K562 (cell line): ENCODE data around the gene WFDC9. TPM values are rescaled to one million over a fixed set of nuclear protein-coding genes. Genes with fewer than 3 reads are reported as not detected.
A peak's percentile ranks its signal among the peaks of the same experiment; 100 is the strongest.

ENCODE experiments used
- ATAC-seq: fragments of 200-7000 bp; cut with Tn5 transposase; 3 replicates; pipeline ENCODE4 v1.9.1; 2020; ENCODE audit warnings: moderate library complexity
- BruUV-seq: library from RNA; stranded (reverse); fragments of 400-500 nt; replicated peaks from 2 replicates; lab custom pipeline; 2021; lab: Mats Ljungman, UMichigan
- CTCF ChIA-PET: fragments of 300-600 bp; formaldehyde crosslinking; extraction: SDS; loops from one replicate; lab custom pipeline; 2021; ENCODE audit warnings: low intra/inter-chr PET ratio; lab: Yijun Ruan, JAX
- POLR2A ChIA-PET: fragments of 300-600, 350-650 bp; sonication (Branson Sonifier 250); formaldehyde crosslinking; extraction: SDS; loops from one replicate; lab custom pipeline; 2021; ENCODE audit warnings: antibody characterized with exemption, inconsistent platforms; lab: Yijun Ruan, JAX
- DNase-seq, 4 experiments: peaks; one replicate each; pipeline versions ENCODE4 v3.0.0 to v3.0.0-alpha.2; 2011 to 2018; ENCODE audit warnings: low spot score in 3 of 4, mixed read lengths in 3 of 4; ENCODE audit errors: extremely low read depth in 1 of 4
- FAIRE-seq: peaks from 2 replicates; lab custom pipeline; 2011; peaks lifted over from hg19 to GRCh38; lab: Jason Lieb, UNC
- H2AFZ ChIP-seq: 2 replicates; pipeline ENCODE4 v1.6.0; 2011; ENCODE audit warnings: low read depth, low read length, control low read depth, inconsistent platforms
- H3K27ac ChIP-seq: fragments of 200-600 bp; 3 replicates; pipeline ENCODE4 v1.8.0; 2011; ENCODE audit warnings: low read depth, mild to moderate bottlenecking, control low read depth, inconsistent platforms, low read length, moderate library complexity, mixed read lengths; ENCODE audit errors: extremely low read depth
- H3K27me3 ChIP-seq, 2 experiments: fragments of 300-600 bp in 1 of 2; 2 replicates in 1 of 2; 3 replicates in 1 of 2; pipeline versions ENCODE4 v1.6.0 to v1.8.0; 2011; ENCODE audit warnings: inconsistent platforms in 2 of 2, low read length in 2 of 2, mild to moderate bottlenecking in 1 of 2, mixed read lengths in 1 of 2, moderate library complexity in 1 of 2; ENCODE audit not compliant: control insufficient read depth in 2 of 2, insufficient read depth in 2 of 2
- H3K36me3 ChIP-seq: fragments of 300-600 bp; 3 replicates; pipeline ENCODE4 v1.8.0; 2011; ENCODE audit warnings: mild to moderate bottlenecking, low read length, inconsistent platforms; ENCODE audit not compliant: control insufficient read depth, insufficient read depth
- H3K4me1 ChIP-seq, 2 experiments: fragments of 200-600 bp in 1 of 2; replicated peaks in 1 of 2; 2 replicates in 1 of 2; 3 replicates in 1 of 2; pipeline versions ENCODE4 v1.5.1 to v1.8.0; 2011; ENCODE audit warnings: inconsistent platforms in 2 of 2, low read length in 2 of 2, mild to moderate bottlenecking in 1 of 2, mixed read lengths in 1 of 2, moderate library complexity in 1 of 2; ENCODE audit not compliant: control insufficient read depth in 2 of 2, insufficient read depth in 2 of 2
- H3K4me2 ChIP-seq: 2 replicates; pipeline ENCODE4 v1.6.1; 2011; ENCODE audit warnings: low read length, control low read depth, inconsistent platforms, mixed read lengths; ENCODE audit not compliant: insufficient read depth
- H3K4me3 ChIP-seq: fragments of 200-600 bp; sonication (generic), shearing (Covaris generic); 2 replicates; pipeline ENCODE4 v1.5.1; 2016; ENCODE audit warnings: control low read depth, inconsistent platforms
- H3K79me2 ChIP-seq: fragments of 200-600 bp; 3 replicates; pipeline ENCODE4 v1.8.0; 2011; ENCODE audit warnings: low read length, inconsistent platforms; ENCODE audit not compliant: control insufficient read depth, insufficient read depth
- H3K9ac ChIP-seq, 2 experiments: 2 replicates each; pipeline versions ENCODE4 v1.6.0 to v1.6.1; 2011; ENCODE audit warnings: low read depth in 2 of 2, low read length in 2 of 2, control low read depth in 1 of 2, inconsistent platforms in 1 of 2, mild to moderate bottlenecking in 1 of 2, mixed read lengths in 1 of 2; ENCODE audit not compliant: insufficient read depth in 1 of 2
- H3K9me1 ChIP-seq: one replicate; pipeline ENCODE4 v1.6.0; 2011; ENCODE audit warnings: inconsistent platforms, mild to moderate bottlenecking, low read length, moderate library complexity; ENCODE audit not compliant: control insufficient read depth, insufficient read depth
- H3K9me3 ChIP-seq: replicated peaks from 2 replicates; pipeline ENCODE4 v1.5.1; 2011; ENCODE audit warnings: low read depth, low read length, inconsistent platforms; ENCODE audit not compliant: control insufficient read depth, insufficient read depth
- H4K20me1 ChIP-seq: replicated peaks from 2 replicates; pipeline ENCODE4 v1.6.1; 2011; ENCODE audit warnings: low read length, inconsistent platforms, mixed read lengths; ENCODE audit not compliant: control insufficient read depth, insufficient read depth
- BDP1 ChIP-seq: IDR thresholded peaks from 3 replicates; pipeline ENCODE4 v1.6.1; 2011; ENCODE audit not compliant: insufficient read length, insufficient read depth
- HOMEZ ChIP-seq: fragments of 250-450 bp; sonication (Bioruptor Pico); IDR thresholded peaks from 2 replicates; pipeline ENCODE4 v1.4.0; 2020; ENCODE audit warnings: mild to moderate bottlenecking, moderate library complexity
- JUND ChIP-seq, 2 experiments: IDR thresholded peaks; 2 replicates in 1 of 2; 3 replicates in 1 of 2; pipeline ENCODE4 v1.6.1; 2011; ENCODE audit warnings: borderline replicate concordance in 2 of 2, low read depth in 2 of 2, low read length in 2 of 2, improper control_type of control experiment in 1 of 2, missing biosample characterization in 1 of 2, missing genetic modification characterization in 1 of 2, missing genetic modification reagents in 1 of 2
- KDM4B ChIP-seq, 2 experiments: fragments of 450-650 bp in 1 of 2; sonication (generic) in 1 of 2; IDR thresholded peaks; 2 replicates each; pipeline ENCODE4 v1.6.1; 2016 to 2017; ENCODE audit warnings: borderline replicate concordance in 2 of 2, antibody characterized with exemption in 1 of 2, low read depth in 1 of 2, mild to moderate bottlenecking in 1 of 2
- MIER1 ChIP-seq: fragments of 450-650 bp; IDR thresholded peaks from 2 replicates; pipeline ENCODE4 v1.6.1; 2016; ENCODE audit warnings: antibody characterized with exemption, mild to moderate bottlenecking, low read depth
- MTF1 ChIP-seq: fragments of 250-450 bp; sonication (Bioruptor Pico); IDR thresholded peaks from 2 replicates; pipeline ENCODE4 v1.9.0; 2021; ENCODE audit warnings: moderate library complexity, mild to moderate bottlenecking, inconsistent platforms, borderline replicate concordance
- NFXL1 ChIP-seq: fragments of 450-650 bp; formaldehyde crosslinking; IDR thresholded peaks from 2 replicates; pipeline ENCODE4 v1.4.0; 2021; ENCODE audit warnings: mild to moderate bottlenecking
- SIX5 ChIP-seq, 2 experiments: IDR thresholded peaks; 2 replicates each; pipeline ENCODE4 v1.6.1; 2011; ENCODE audit warnings: low read length in 2 of 2, borderline replicate concordance in 1 of 2, low read depth in 1 of 2, mild to moderate bottlenecking in 1 of 2, moderate library complexity in 1 of 2; ENCODE audit not compliant: insufficient read depth in 1 of 2
- XRCC5 ChIP-seq: fragments of 200-400 bp; formaldehyde crosslinking; IDR thresholded peaks from 2 replicates; pipeline ENCODE4 v1.6.1; 2017; ENCODE audit warnings: low read depth, mild to moderate bottlenecking, low read length
- ZBTB2 ChIP-seq: fragments of 450-650 bp; IDR thresholded peaks from 2 replicates; pipeline ENCODE4 v1.6.1; 2016; ENCODE audit warnings: antibody characterized with exemption
- ZBTB49 ChIP-seq: sonication (generic); formaldehyde crosslinking; IDR thresholded peaks from 2 replicates; pipeline ENCODE4 v1.8.0; 2022; ENCODE audit warnings: missing genetic modification reagents, mild to moderate bottlenecking, borderline replicate concordance
- ZNF277 ChIP-seq: fragments of 250-450 bp; sonication (Bioruptor Pico); IDR thresholded peaks from 2 replicates; pipeline ENCODE4 v1.8.0; 2022; ENCODE audit warnings: inconsistent platforms, mild to moderate bottlenecking, moderate library complexity, borderline replicate concordance
- ZNF311 ChIP-seq: fragments of 250-450 bp; sonication (Bioruptor Pico); IDR thresholded peaks from 2 replicates; pipeline ENCODE4 v1.4.0; 2020; ENCODE audit warnings: mild to moderate bottlenecking, moderate library complexity
- ZNF764 ChIP-seq: fragments of 250-450 bp; sonication (Bioruptor Pico); IDR thresholded peaks from 2 replicates; pipeline ENCODE4 v1.4.0; 2020; ENCODE audit warnings: low read depth, mild to moderate bottlenecking, moderate library complexity
- WGBS: fragments of 100-300 bp; shearing (Covaris generic); methylation state at CpG from one replicate; pipeline ENCODE4 v1.1.6; 2016; ENCODE audit warnings: low coverage, mixed read lengths; ENCODE audit not compliant: insufficient coverage; ENCODE audit errors: missing lambda C conversion rate; 5-methylcytosine and 5-hydroxymethylcytosine counted together
- in situ Hi-C: fragments of 300-500 bp; cut with MboI; formaldehyde crosslinking; loops from 4 replicates; pipeline ENCODE4 v1.15.0; 2018; ENCODE audit warnings: inconsistent platforms, mixed read lengths
- intact Hi-C: fragments of 100-400 bp; cut with micrococcal nuclease; formaldehyde crosslinking; loops from 2 replicates; pipeline ENCODE4 v1.14.2; 2022
- polyA plus RNA-seq, 8 experiments: library from polyadenylated mRNA; depleted of rRNA in 4 of 8; stranded (reverse) in 5 of 8; unstranded in 3 of 8; fragments of >200 nt; fragmentation: Nextera tagmentation in 2 of 8; fragmentation: Illumina TruSeq in 1 of 8; extraction: Ambion mirVana in 2 of 8; extraction: Trizol in 1 of 8; gene quantifications; 2 replicates each; pipeline versions ENCODE4 v1.2.1 to v1.2.3, GENCODE V29; 2011 to 2014; ENCODE audit warnings: inconsistent platforms in 1 of 8, missing spikeins in 1 of 8
- total RNA-seq, 7 experiments: library from RNA; depleted of rRNA in 6 of 7; stranded (reverse); fragments of >200 nt in 6 of 7; fragmentation: Illumina TruSeq in 2 of 7; extraction: Trizol in 2 of 7; gene quantifications; 2 replicates each; pipeline versions ENCODE4 v1.2.1 to v1.2.3, GENCODE V29; 2011 to 2021; ENCODE audit warnings: low replicate concordance in 1 of 7

WFDC9 gene
- total and polyA plus RNA-seq, 9 of the 15 experiments (the other 6 are each of a cell fraction or from before 2014, with no cell fraction given): not detected

- TF ChIP-seq MIER1 (no peak), BDP1 (no peak)
Observed at GRCh38 chr20:45589725-45590124, 41.4 kb downstream of the WFDC9 start (continued).

- ChIA-PET POLR2A (no interaction called here), CTCF (no interaction called here)
- Histone ChIP-seq H3K4me3 (no peak overlapping the region), H3K27ac (no peak overlapping the region), H3K4me1 (no peaks in the 10 kb centered on the region), H3K4me2 (no peak overlapping the region), H3K9me1 (no peaks in the 10 kb centered on the region), H3K9me3 (no peaks in the 10 kb centered on the region), H3K9ac (no peak overlapping the region), H3K79me2 (no peaks in the 10 kb centered on the region), H4K20me1 (no peaks in the 10 kb centered on the region), H3K36me3 (no peaks in the 10 kb centered on the region), H2AFZ (no peak overlapping the region), H3K27me3 (peaks cover 0 to 3% of the 10 kb centered on the region in 2 experiments; a peak in 1 of 5 replicates)
- in situ Hi-C loops (no loop called here), intact Hi-C loops (no loop called here)
- no peak for DNase-seq
- WGBS: 6% methylated on average over 2 of the region's 2 CpGs
- no peak for FAIRE-seq
- ATAC-seq: no peak
- BruUV-seq: no TSS peak
- no peak for TF ChIP-seq NFXL1 (CRISPR knock-in tag)
- TF ChIP-seq ZNF277: no peak
- TF ChIP-seq ZNF311 (CRISPR knock-in tag): no peak
- TF ChIP-seq XRCC5: no peak
- no peak for TF ChIP-seq SIX5 (IDR thresholded peaks at IDR 0.05; ENCODE audit: borderline replicate concordance in 1 of 2, insufficient read depth in 1 of 2, low read depth in 1 of 2, low read length in 2 of 2)
- no peak for TF ChIP-seq ZBTB49 (CRISPR knock-in tag)
- no peak for TF ChIP-seq ZNF764
- TF ChIP-seq JUND (IDR thresholded peaks at IDR 0.05; ENCODE audit: borderline replicate concordance, low read depth, low read length): peak; percentile 55; the same call in 1 of the 2 replicates
- TF ChIP-seq JUND (tag; IDR thresholded peaks at IDR 0.05; ENCODE audit: borderline replicate concordance, low read depth, low read length): peak; percentile 54; the same call in 1 of the 3 replicates
- TF ChIP-seq HOMEZ (CRISPR knock-in tag): no peak
- no peak for TF ChIP-seq MTF1
- no peak for TF ChIP-seq ZBTB2
- no peak for TF ChIP-seq KDM4B (IDR thresholded peaks at IDR 0.05; ENCODE audit: borderline replicate concordance in 2 of 2, low read depth in 1 of 2)
Observed at GRCh38 chr20:45588800-45589199, 42.3 kb downstream of the WFDC9 start.
